HG03460 (cell line): ENCODE data around the gene RNF38.
"Not testable (repeated sequence)": the region's sequence is repeated elsewhere in the genome, so short reads cannot be mapped to it uniquely, and the experiment has no call there.

Experiments used
- ATAC-seq: cut with Tn5 transposase; IDR thresholded peaks from one replicate; pipeline ENCODE4 v1.9.1; 2021; ENCODE audit not compliant: unreplicated experiment

RNF38 gene

DNA sequence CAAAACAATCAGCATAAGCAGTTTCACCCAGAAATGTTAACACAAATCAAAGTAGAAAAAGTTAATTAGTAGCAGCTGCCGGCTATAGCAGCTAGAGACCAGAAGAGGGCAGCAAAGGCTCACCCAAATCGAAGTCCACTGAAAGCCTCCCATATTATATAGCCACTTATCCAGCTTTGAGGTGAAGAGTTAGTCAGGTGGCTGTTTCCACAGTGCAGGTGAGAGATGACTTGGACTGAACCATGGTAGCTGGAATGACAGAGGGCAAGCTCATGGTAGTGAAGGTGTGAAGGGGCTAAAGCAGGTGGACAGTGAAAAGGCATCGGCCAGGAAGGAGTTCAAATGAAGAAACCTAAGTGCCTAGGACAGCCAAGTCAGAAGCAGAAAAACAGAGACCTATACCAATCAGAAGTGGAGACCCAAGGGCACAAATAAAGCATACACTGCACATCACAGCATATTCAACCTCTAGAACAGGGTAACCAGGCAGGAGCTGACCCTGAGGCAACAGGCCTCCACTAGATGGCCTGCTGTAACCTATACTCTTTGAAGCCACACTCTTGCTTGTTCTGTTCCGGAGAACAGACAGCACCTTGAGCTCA lies 7.2 kb upstream of the RNF38 start:
- ATAC-seq: no peak

DNA sequence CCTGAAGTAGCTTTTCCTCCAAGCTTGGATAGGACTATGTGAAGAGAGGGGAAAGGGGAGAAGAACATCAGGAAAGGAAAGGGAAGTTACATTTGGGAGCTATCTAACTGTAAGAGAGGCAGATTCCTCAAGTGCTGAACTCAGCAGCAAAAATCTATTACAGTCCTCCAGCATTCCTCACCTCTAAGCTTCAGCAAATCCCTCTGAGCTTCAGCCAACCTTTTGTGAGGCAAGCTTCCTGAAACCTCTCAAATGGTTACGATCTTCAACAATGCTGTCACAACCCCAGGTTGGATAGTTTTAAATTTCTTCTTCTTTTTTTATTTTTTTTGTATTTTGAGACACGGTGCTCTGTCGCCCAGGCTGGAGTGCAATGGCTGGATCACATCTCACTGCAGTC lies 2.5 kb upstream of the RNF38 start:
- no peak for ATAC-seq

DNA sequence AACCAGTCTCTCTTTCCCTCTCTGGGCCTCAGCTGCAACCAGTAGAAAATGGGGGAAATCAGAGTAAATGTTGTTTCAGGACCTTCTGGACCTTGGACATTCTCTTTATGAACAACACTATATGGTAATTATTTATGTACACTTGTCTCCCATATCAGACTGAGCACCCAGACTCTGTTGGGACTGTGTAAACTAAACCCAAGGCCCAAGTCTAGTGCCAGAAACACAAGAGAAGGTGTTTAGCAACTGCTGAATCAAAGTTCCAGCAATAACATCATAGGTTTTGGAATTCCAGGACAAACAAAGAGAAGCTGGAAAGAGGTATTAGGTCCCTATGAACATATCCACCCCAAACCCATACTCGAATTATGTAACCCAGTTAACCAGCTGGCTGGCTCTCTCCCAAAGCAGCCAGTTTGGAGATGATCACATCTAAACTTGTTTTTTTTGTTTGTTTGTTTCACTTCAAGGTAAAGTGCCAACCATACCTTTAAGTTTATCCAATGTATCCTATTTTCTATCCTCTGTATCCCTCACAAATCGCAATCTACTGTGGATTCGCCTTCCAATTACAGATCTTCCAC lies 1.9 kb upstream of the RNF38 start:
- ATAC-seq: no peak

DNA sequence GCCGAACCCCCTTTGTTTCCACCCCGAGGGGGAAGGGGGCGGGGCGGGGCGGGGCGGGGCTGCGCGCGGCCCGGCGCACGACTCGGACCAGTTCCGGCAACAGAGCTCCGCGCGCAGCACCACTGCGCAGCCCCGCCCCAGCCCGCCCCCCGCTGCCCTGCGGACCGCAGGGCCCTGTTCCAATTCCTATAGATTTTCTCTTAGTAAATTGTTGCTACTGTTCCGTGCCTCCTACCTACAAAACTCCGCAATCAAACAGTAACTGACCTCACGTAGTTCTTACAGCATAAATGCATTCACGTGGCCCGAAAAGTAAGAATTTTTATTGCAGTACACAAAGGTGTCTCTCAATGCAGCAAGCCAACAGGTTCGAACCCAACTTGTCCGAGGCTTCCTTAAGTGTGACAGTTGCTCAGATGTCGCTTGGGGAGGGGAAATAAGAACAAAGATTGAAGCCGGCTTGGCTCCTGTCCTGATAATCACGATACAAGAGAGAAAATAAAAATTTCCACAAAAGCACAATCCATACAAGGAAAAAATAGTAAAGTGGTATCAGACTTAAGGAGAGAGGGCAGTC lies 1.2 kb upstream of the RNF38 start:
- peak; percentile 56 for ATAC-seq

DNA sequence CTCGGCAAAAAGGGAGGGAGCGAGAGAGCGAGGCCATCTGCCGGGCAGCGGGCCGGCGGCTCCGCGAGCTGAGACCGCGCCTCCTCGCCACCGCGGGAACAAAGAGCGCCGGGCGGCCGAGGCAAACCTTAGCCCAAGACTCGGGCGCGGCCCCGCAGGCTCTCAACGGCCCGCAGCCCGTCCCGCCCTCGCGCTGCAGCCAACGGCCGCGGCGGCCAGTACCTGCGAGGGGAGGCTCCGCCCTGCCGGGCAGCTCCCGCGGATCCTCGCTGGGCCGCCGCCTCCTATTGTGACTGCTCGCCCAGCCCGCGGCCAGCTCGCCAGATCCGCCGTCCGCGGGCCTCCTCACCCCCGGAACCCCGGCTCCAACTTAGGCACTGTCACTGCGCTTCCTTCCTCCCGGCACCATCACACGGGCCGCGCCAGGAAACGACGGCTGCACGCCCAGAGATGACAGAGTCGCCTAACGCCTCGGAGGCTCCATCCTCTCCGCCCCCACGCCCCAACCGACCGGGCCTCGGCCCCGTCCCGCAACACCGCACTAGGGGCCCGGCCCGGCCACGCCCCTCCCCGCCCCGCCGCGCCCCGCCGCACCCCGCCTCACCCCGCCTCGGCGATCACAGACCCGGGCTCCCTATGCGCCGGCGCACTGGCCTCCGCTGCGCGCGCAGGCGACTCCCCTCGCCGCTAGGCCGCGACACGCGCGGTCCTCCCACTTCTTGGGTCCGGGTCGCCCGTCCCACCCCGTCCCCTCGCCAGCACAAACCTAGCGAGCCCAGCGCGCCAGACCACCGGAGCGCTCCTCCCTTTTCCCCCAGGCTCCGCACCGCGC lies 479 bp upstream of the RNF38 start:
- ATAC-seq: peak; percentile 71

DNA sequence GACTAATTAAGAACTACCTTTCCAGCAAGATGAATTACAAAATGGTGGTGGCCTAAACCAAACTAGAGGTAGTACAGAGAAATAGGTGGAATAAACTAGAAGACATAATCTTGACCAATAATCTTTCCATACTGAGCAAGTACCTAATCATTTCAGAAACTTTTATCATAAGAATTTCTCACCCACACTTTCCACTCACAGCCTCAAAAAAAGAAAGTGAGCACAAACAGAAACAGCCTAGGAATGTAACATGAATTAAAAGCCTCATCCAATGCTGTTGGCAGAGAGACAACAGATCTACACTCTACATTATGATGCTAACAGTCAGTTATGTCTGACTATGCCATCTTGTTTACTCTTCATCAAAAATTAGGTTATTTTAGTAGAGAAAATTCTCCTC lies 1.3 kb downstream of the RNF38 start:
- no peak for ATAC-seq

DNA sequence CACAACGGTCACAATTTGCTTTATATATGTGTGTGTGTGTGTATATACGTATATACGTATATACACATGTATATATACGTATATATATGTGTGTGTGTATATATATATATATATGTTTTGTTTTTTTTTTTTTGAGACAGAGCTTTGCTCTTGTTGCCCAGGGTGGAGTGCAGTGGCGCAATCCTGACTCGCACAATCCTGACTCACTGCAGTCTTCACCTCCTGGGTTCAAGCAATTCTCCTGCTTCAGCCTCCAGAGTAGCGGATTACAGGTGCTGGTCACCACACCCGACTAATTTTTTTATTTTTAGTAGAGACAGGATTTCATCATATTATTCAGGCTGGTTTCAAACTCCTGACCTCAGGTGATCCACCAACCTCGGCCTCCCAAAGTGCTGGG lies 3.1 kb downstream of the RNF38 start:
- no peak for ATAC-seq

DNA sequence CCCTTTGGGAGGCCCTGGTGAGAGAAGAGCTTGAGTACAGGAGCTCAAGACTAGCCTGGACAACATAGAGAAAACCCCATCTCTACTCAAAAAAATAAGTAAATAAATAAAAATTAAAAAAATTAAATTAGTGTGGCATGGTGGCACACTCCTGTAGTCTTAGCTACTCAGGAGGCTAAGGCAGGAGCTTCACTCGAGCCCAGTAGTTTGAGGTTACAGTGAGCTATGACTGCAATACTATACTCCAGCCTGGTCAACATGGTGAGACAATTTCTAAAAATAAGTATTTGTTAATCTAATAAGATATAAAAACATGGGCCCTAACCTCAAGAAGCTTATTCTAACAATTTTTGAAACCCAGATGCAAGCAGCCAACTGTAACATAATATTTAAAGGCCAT lies 7.6 kb downstream of the RNF38 start:
- ATAC-seq: no peak

DNA sequence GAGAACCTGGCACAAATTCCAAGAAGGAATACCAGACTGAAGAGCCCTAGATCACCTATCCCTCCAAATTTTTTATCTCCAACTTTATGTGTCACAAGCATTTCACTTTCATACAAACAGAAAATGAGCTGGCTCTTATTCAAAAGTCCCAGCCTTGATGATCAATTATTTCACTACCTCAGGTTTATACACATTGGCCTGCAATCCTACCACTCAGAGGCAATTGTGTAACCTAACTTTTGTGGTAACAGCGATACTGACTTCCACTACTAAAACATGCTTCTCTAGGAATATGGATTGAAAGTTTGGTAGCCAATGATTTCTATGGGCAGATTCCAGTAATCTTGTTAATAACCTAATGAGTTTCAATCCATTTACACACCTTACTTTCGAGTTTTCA lies 10.5 kb downstream of the RNF38 start:
- no peak for ATAC-seq

DNA sequence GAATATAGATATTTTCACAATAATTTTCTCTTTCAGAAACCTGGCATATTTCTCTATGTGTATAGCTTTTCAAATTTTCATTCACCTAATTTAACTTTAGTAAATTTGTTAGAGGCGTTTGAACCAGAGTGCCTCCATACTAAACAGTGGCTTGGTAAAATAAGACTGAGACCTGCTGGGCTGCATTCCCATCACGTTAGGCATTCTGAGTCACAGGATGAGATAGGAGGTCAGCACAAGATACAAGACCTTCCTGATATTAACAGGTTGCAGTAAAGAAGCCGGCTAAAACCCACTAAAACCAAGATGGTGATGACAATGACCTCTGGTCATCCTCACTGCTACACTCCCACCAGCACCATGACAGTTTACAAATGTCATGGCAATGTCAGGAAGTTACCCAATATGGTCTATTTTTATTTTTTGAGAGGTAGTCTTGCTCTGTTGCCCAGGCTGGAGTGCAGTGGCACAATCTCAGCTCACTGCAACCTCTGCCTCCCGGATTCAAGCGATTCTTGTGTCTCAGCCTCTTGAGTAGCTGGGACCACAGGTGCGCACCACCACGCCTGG lies 13.6 kb downstream of the RNF38 start:
- ATAC-seq: not testable (repeated sequence)

DNA sequence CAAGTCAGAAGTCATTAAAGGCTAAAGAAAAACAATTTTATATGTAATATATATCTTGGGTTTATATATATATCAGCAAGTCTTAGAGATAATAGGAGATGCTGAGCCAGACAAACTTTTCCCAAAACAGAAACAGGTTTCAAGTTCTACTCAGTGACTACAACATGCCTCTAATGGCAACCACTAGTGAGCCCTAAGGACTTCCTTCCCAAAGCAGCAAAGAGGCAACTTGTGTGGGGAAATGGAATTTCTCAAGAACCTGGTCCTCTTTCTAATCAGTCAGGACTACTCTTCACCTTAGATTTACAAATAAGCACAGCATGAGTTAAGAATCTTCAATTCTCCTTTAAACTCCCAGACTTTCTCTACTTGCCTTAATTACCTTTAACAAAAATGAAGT lies 17.6 kb downstream of the RNF38 start:
- ATAC-seq: no peak

GRCh38 chr9:36364577-36364976 lies 35.5 kb downstream of the RNF38 start:
- no peak for ATAC-seq

GRCh38 chr9:36363448-36363847 lies 36.6 kb downstream of the RNF38 start:
- no peak for ATAC-seq

GRCh38 chr9:36358486-36358885 lies 41.6 kb downstream of the RNF38 start:
- ATAC-seq: no peak

- ATAC-seq: no peak
Measured at GRCh38 chr9:36357639-36358038, 42.4 kb downstream of the RNF38 start.

DNA sequence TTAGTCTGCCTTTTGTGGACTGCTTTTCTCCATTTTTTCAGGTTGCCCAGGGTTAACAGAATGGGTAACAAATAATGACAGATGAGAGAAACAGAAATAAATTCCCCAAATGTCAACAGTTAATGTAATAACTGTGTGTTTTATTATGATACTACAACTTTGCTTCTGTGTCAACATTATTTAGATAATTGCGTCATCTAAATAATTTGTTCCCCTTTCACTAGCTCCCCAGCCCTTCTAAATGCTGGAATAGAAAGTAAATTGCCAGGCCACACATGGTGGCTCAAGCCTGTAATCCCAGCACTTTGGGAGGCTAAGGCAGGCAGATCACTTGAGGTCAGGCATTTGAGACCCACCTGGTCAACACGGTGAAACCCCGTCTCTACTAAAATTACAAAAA lies 53.5 kb downstream of the RNF38 start:
- ATAC-seq: no peak

- no peak for ATAC-seq
Measured at GRCh38 chr9:36345103-36345846, 54.8 kb downstream of the RNF38 start.

- no peak for ATAC-seq
Measured at GRCh38 chr9:36341936-36342577, 58.0 kb downstream of the RNF38 start.

DNA sequence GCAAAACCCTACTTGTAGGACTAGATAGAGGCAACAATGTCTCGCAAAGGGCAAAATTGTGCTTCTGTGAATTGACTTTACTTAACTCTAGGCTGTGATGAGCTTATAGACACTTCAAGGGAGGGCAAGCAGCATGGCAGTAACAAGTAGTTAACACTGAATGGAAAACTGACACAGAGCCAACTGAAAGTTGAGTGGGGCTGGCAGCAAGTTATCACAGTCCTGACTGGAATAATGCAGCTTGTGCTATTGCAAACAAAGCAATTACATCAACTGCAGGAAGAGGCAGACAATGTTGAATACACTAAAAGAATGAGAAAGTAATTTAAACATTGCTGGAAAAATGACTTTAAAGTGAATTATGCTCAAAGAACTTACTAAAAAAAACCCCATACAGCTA lies 62.2 kb downstream of the RNF38 start:
- ATAC-seq: no peak

GRCh38 chr9:36337002-36337401 lies 63.1 kb downstream of the RNF38 start:
- ATAC-seq: no peak
